Keratinocyte (primary cell): Measurements from ENCODE around the gene RAPGEF1. TPM values are rescaled to one million over a fixed set of nuclear protein-coding genes. Genes with fewer than 3 reads are reported as not detected.

Experiments
- DNase-seq: peaks from one replicate; pipeline ENCODE4 v3.0.0-alpha.2; 2011; ENCODE audit warnings: low read depth, missing footprints, low spot score
- FAIRE-seq: peaks from 2 replicates; lab custom pipeline; 2011; peaks lifted over from hg19 to GRCh38; lab: Jason Lieb, UNC
- H2AFZ ChIP-seq: 2 replicates; pipeline ENCODE4 v1.6.0; 2012; ENCODE audit warnings: low read length, control low read depth, inconsistent platforms; ENCODE audit not compliant: control insufficient read depth
- H3K27ac ChIP-seq: 2 replicates; pipeline ENCODE4 v1.5.1; 2011; ENCODE audit warnings: low read length; ENCODE audit not compliant: control insufficient read depth, insufficient read depth
- H3K27me3 ChIP-seq: 3 replicates; pipeline ENCODE4 v1.6.0; 2011; ENCODE audit warnings: low read length; ENCODE audit not compliant: control insufficient read depth, insufficient read depth; ENCODE audit errors: extremely low read depth
- H3K36me3 ChIP-seq, 2 experiments: 2 replicates in 1 of 2; 3 replicates in 1 of 2; pipeline ENCODE4 v1.5.1; 2011; ENCODE audit warnings: low read length in 2 of 2, mild to moderate bottlenecking in 1 of 2; ENCODE audit not compliant: control insufficient read depth in 2 of 2, insufficient read depth in 2 of 2; ENCODE audit errors: extremely low read depth in 1 of 2
- H3K4me1 ChIP-seq: 3 replicates; pipeline ENCODE4 v1.5.1; 2011; ENCODE audit warnings: low read length; ENCODE audit not compliant: control insufficient read depth, insufficient read depth; ENCODE audit errors: extremely low read depth
- H3K4me2 ChIP-seq: 3 replicates; pipeline ENCODE4 v1.6.0; 2011; ENCODE audit warnings: low read depth, low read length; ENCODE audit not compliant: control insufficient read depth, insufficient read depth; ENCODE audit errors: extremely low read depth
- H3K4me3 ChIP-seq, 3 experiments: fragments of 200-600 bp in 1 of 3; sonication (generic) in 1 of 3; 2 replicates in 2 of 3; 3 replicates in 1 of 3; pipeline ENCODE4 v1.5.1; 2011 to 2016; ENCODE audit warnings: low read length in 3 of 3, mild to moderate bottlenecking in 3 of 3, control low read depth in 2 of 3, inconsistent platforms in 1 of 3, low read depth in 1 of 3, mixed read lengths in 1 of 3, mixed run types in 1 of 3, moderate library complexity in 1 of 3; ENCODE audit not compliant: control insufficient read depth in 2 of 3, insufficient read depth in 2 of 3; ENCODE audit errors: extremely low read depth in 1 of 3
- H3K79me2 ChIP-seq: 2 replicates; pipeline ENCODE4 v1.6.0; 2012; ENCODE audit warnings: low read length; ENCODE audit not compliant: control insufficient read depth, insufficient read depth
- H3K9ac ChIP-seq: 3 replicates; pipeline ENCODE4 v1.6.0; 2011; ENCODE audit warnings: low read length; ENCODE audit not compliant: control insufficient read depth, insufficient read depth; ENCODE audit errors: extremely low read depth
- H3K9me1 ChIP-seq: 3 replicates; pipeline ENCODE4 v1.6.0; 2011; ENCODE audit warnings: low read length; ENCODE audit not compliant: control insufficient read depth, insufficient read depth; ENCODE audit errors: extremely low read depth
- H3K9me3 ChIP-seq: 2 replicates; pipeline ENCODE4 v1.5.1; 2012; ENCODE audit warnings: low read depth, low read length; ENCODE audit not compliant: control insufficient read depth
- H4K20me1 ChIP-seq: 3 replicates; pipeline ENCODE4 v1.6.0; 2011; ENCODE audit warnings: low read length; ENCODE audit not compliant: control insufficient read depth, insufficient read depth; ENCODE audit errors: extremely low read depth
- CTCF ChIP-seq, 3 experiments: IDR thresholded peaks in 1 of 3; conservative IDR thresholded peaks in 1 of 3; optimal IDR thresholded peaks in 1 of 3; 2 replicates in 2 of 3; 3 replicates in 1 of 3; pipeline versions ENCODE3 to v1.5.1; 2011; ENCODE audit warnings: low read length in 3 of 3, mild to moderate bottlenecking in 3 of 3, moderate library complexity in 2 of 3, control low read depth in 1 of 3, inconsistent platforms in 1 of 3; ENCODE audit not compliant: insufficient read depth in 2 of 3; ENCODE audit errors: extremely low read depth in 1 of 3
- EZH2 ChIP-seq: IDR thresholded peaks from one replicate; pipeline ENCODE4 v1.6.1; 2012; ENCODE audit warnings: inconsistent platforms, mild to moderate bottlenecking, low read length, moderate library complexity
- dilution Hi-C: fragments of 300-500 bp; cut with MboI; formaldehyde crosslinking; loops from one replicate; pipeline ENCODE4 v1.7.0; 2020; ENCODE audit warnings: low sequenced_read_pairs; ENCODE audit not compliant: extremely low pct_ligation_motif_present
- polyA plus RNA-seq, 5 experiments: library from polyadenylated mRNA; depleted of rRNA in 3 of 5; stranded (reverse) in 3 of 5; stranded (forward) in 1 of 5; unstranded in 1 of 5; fragments of >200 nt; gene quantifications; 1 replicate in 1 of 5; 2 replicates in 3 of 5; 3 replicates in 1 of 5; pipeline versions ENCODE4 v1.2.1 to v1.2.3, GENCODE V29; 2011 to 2012; ENCODE audit warnings: missing spikeins in 2 of 5, low read depth in 1 of 5, low replicate concordance in 1 of 5

RAPGEF1 gene
- polyA plus RNA-seq, 1 donor (not counting 4 experiments of a cell fraction or from before 2014, with no cell fraction given): 18.5 TPM

DNA sequence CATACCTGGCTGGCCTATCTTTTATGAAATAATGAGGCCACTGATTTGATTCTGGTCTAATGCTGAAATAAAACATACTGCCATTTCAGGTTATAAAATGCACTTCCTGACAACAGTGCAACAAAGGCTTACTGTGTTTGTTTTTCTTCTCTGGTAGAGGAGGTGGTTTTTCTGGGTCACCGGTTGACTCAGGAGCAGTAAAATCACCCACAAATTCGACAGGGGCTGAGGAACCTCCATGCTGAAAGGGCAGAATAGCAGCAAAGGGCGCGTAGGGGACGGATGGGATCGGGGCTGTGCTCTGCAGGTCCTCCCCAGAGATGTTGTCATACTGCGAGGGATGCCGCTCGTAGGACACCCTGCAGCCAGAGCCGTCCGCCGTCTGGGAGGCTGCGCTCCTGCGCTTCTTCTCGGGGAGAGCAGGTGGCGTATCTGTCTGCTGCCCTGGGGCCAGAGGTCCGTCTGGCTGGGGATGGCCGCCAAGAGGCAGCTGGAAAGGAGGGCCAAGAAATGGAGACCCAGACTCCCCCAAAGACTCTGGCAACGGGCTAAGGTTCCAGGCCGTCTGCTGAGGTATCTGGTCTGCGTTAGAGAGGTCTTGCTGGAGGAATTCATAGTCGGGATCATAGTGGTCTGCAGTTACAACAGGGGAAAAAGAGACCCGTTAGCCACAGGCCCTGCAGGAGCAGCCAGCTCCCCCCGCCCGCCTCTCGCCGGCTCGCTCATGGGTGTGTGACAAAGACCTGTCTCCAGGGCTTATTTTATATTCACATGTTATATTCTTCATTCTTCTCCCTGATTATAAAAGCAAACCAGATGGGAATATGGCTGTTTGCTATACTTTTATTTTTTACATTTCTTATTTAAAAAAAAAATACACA, 113.8 kb downstream of the RAPGEF1 start:
- H3K27ac ChIP-seq: no peak overlapping the region
- no peak overlapping the region for H3K4me2 ChIP-seq
- H3K9me1 ChIP-seq: no peaks in the 10 kb centered on the region
- H3K27me3 ChIP-seq: no peaks in the 10 kb centered on the region
- no peaks in the 10 kb centered on the region for H3K79me2 ChIP-seq
- no peak for TF ChIP-seq CTCF (optimal IDR thresholded peaks at IDR 0.05 in 1 of 3, IDR thresholded peaks at IDR 0.05 in 1 of 3, conservative IDR thresholded peaks at IDR 0.05 in 1 of 3; ENCODE audit: extremely low read depth in 1 of 3, insufficient read depth in 2 of 3, low read length in 3 of 3)
- no peak for TF ChIP-seq EZH2
- no peak overlapping the region for H3K9ac ChIP-seq
- no peaks in the 10 kb centered on the region for H3K9me3 ChIP-seq
- no peak overlapping the region for H2AFZ ChIP-seq
- no peaks in the 10 kb centered on the region for H4K20me1 ChIP-seq
- FAIRE-seq (no peak), DNase-seq (no peak)
- H3K4me1 ChIP-seq: no peaks in the 10 kb centered on the region
- H3K4me3 ChIP-seq: no peak overlapping the region
- peaks cover 10 to 14% of the 10 kb centered on the region in 2 experiments for H3K36me3 ChIP-seq
- dilution Hi-C loops: no loop called here

DNA sequence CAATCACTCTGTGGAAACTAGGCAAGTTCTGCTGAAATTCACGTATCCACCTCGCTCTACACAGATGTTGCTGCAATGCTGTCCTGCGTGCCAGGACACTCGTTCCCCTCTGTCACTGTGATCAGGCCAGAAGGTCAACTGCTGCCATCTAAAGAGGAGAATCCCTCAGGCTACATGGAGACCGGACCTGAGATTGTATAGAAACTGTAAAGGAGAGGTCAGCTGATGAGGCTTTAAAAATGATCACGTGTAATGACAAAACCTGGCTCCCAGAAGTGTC, 114.4 kb downstream of the RAPGEF1 start:
- Histone ChIP-seq H3K9me1 (no peaks in the 10 kb centered on the region), H4K20me1 (no peaks in the 10 kb centered on the region), H3K36me3 (peaks cover 13 to 15% of the 10 kb centered on the region in 2 experiments), H3K4me1 (no peaks in the 10 kb centered on the region), H3K4me2 (no peak overlapping the region), H3K27ac (no peak overlapping the region), H3K4me3 (no peak overlapping the region), H3K79me2 (no peaks in the 10 kb centered on the region), H2AFZ (no peak overlapping the region), H3K9ac (no peak overlapping the region), H3K27me3 (no peaks in the 10 kb centered on the region), H3K9me3 (no peaks in the 10 kb centered on the region)
- DNase-seq (no peak), FAIRE-seq (no peak)
- TF ChIP-seq CTCF (optimal IDR thresholded peaks at IDR 0.05 in 1 of 3, IDR thresholded peaks at IDR 0.05 in 1 of 3, conservative IDR thresholded peaks at IDR 0.05 in 1 of 3; ENCODE audit: extremely low read depth in 1 of 3, insufficient read depth in 2 of 3, low read length in 3 of 3) (no peak), EZH2 (no peak)
- dilution Hi-C loops: no loop called here
